Fibroblast of lung (primary cell): ENCODE results near the gene DHRS4. TPM values are rescaled to one million over a fixed set of nuclear protein-coding genes. Genes with fewer than 3 reads are reported as not detected.
A peak's percentile ranks its signal among the peaks of the same experiment; 100 is the strongest.
"Not testable (repeated sequence)": the region's sequence is repeated elsewhere in the genome, so short reads cannot be mapped to it uniquely, and the experiment has no call there.

Source experiments
- DNase-seq, 2 donors: peaks; one replicate each; pipeline versions ENCODE4 v3.0.0 to v3.0.0-alpha.2; 2010; ENCODE audit warnings: low read depth in 2 of 2
- H2AFZ ChIP-seq: 2 replicates; pipeline ENCODE4 v1.5.1; 2012; ENCODE audit warnings: low read length, control low read depth, inconsistent platforms
- H3K27ac ChIP-seq: 2 replicates; pipeline ENCODE4 v1.5.1; 2011; ENCODE audit warnings: low read length, control low read depth; ENCODE audit not compliant: insufficient read depth
- H3K27me3 ChIP-seq: 2 replicates; pipeline ENCODE4 v1.5.1; 2011; ENCODE audit warnings: mild to moderate bottlenecking, low read length; ENCODE audit not compliant: control insufficient read depth, insufficient read depth
- H3K36me3 ChIP-seq: 2 replicates; pipeline ENCODE4 v1.5.1; 2011; ENCODE audit warnings: low read length; ENCODE audit not compliant: control insufficient read depth, insufficient read depth
- H3K4me1 ChIP-seq: 2 replicates; pipeline ENCODE4 v1.5.1; 2011; ENCODE audit warnings: low read length; ENCODE audit not compliant: control insufficient read depth, insufficient read depth; ENCODE audit errors: extremely low read depth
- H3K4me2 ChIP-seq: 2 replicates; pipeline ENCODE4 v1.5.1; 2011; ENCODE audit warnings: low read length, control low read depth; ENCODE audit not compliant: insufficient read depth; ENCODE audit errors: extremely low read depth
- H3K4me3 ChIP-seq, 4 experiments: fragments of 200-600 bp in 1 of 4; sonication (generic) in 1 of 4; replicated peaks in 1 of 4; 2 replicates each; pipeline ENCODE4 v1.5.1; 2011 to 2016; ENCODE audit warnings: low read length in 4 of 4, low read depth in 3 of 4, mild to moderate bottlenecking in 3 of 4, control low read depth in 2 of 4, inconsistent platforms in 1 of 4, mixed read lengths in 1 of 4; ENCODE audit not compliant: insufficient read depth in 1 of 4; ENCODE audit errors: control extremely low read depth in 1 of 4
- H3K79me2 ChIP-seq: 2 replicates; pipeline ENCODE4 v1.5.1; 2012; ENCODE audit warnings: mild to moderate bottlenecking, low read length, inconsistent platforms; ENCODE audit not compliant: control insufficient read depth, insufficient read depth
- H3K9ac ChIP-seq: 2 replicates; pipeline ENCODE4 v1.5.1; 2011; ENCODE audit warnings: mild to moderate bottlenecking, low read length, control low read depth; ENCODE audit not compliant: insufficient read depth
- H3K9me3 ChIP-seq: 2 replicates; pipeline ENCODE4 v1.5.1; 2012; ENCODE audit warnings: low read depth, low read length; ENCODE audit not compliant: control insufficient read depth, insufficient read depth
- H4K20me1 ChIP-seq: 2 replicates; pipeline ENCODE4 v1.5.1; 2011; ENCODE audit warnings: low read length; ENCODE audit not compliant: control insufficient read depth, insufficient read depth; ENCODE audit errors: extremely low read depth
- polyA plus RNA-seq, 2 donors: library from polyadenylated mRNA; depleted of rRNA in 1 of 2; stranded (reverse) in 1 of 2; unstranded in 1 of 2; fragments of >200 nt; gene quantifications; 2 replicates each; pipeline ENCODE4 v1.2.1, GENCODE V29; 2011 to 2012; ENCODE audit warnings: missing spikeins in 1 of 2
- total RNA-seq: library from RNA; depleted of rRNA; stranded (reverse); fragments of >200 nt; gene quantifications from 2 replicates; pipeline ENCODE4 v1.2.1, GENCODE V29; 2014

Gene DHRS4
- total and polyA plus RNA-seq, 2 donors (not counting 1 experiment from before 2014, with no cell fraction given) = 30.5 to 54.7 TPM

- not testable (repeated sequence) for DNase-seq, H3K4me2 ChIP-seq, H3K79me2 ChIP-seq, H3K36me3 ChIP-seq, H2AFZ ChIP-seq, H4K20me1 ChIP-seq, H3K9ac ChIP-seq, H3K9me3 ChIP-seq, H3K4me3 ChIP-seq, H3K4me1 ChIP-seq, H3K27me3 ChIP-seq, H3K27ac ChIP-seq
These were observed 39.5 kb downstream of the DHRS4 start for GRCh38 chr14:23993042-23993441.

- H3K9me3 ChIP-seq, H3K4me1 ChIP-seq, H2AFZ ChIP-seq, H3K4me2 ChIP-seq, H3K27ac ChIP-seq, H3K9ac ChIP-seq, H3K36me3 ChIP-seq, H3K27me3 ChIP-seq, H4K20me1 ChIP-seq, DNase-seq, H3K4me3 ChIP-seq, H3K79me2 ChIP-seq: not testable (repeated sequence)
These were observed 42.4 kb downstream of the DHRS4 start for GRCh38 chr14:23996009-23996408.

GRCh38 chr14:23996825-23997224 lies 43.3 kb downstream of the DHRS4 start:
- not testable (repeated sequence) for H4K20me1 ChIP-seq, H3K9me3 ChIP-seq, H3K27ac ChIP-seq, DNase-seq, H3K36me3 ChIP-seq, H3K9ac ChIP-seq, H3K4me3 ChIP-seq, H3K27me3 ChIP-seq, H3K4me1 ChIP-seq, H3K4me2 ChIP-seq, H3K79me2 ChIP-seq, H2AFZ ChIP-seq

GRCh38 chr14:23999640-24000039 lies 46.1 kb downstream of the DHRS4 start:
- H3K27me3 ChIP-seq, H3K4me3 ChIP-seq, H3K79me2 ChIP-seq, H2AFZ ChIP-seq, H4K20me1 ChIP-seq, H3K9ac ChIP-seq, DNase-seq, H3K36me3 ChIP-seq, H3K27ac ChIP-seq, H3K9me3 ChIP-seq, H3K4me1 ChIP-seq, H3K4me2 ChIP-seq: not testable (repeated sequence)

GRCh38 chr14:24001078-24001477 lies 47.5 kb downstream of the DHRS4 start:
- not testable (repeated sequence) for H3K27me3 ChIP-seq, H3K4me2 ChIP-seq, H4K20me1 ChIP-seq, H3K27ac ChIP-seq, H3K36me3 ChIP-seq, H3K79me2 ChIP-seq, H3K4me1 ChIP-seq, H3K9me3 ChIP-seq, DNase-seq, H3K9ac ChIP-seq, H2AFZ ChIP-seq, H3K4me3 ChIP-seq

- not testable (repeated sequence) for H3K4me1 ChIP-seq, H3K79me2 ChIP-seq, H3K36me3 ChIP-seq, H3K27ac ChIP-seq, H2AFZ ChIP-seq, H3K27me3 ChIP-seq, H3K4me2 ChIP-seq, H3K4me3 ChIP-seq, H3K9ac ChIP-seq, H3K9me3 ChIP-seq, H4K20me1 ChIP-seq, DNase-seq
These were observed 48.1 kb downstream of the DHRS4 start for GRCh38 chr14:24001679-24002078.

GRCh38 chr14:24006471-24006816 lies 52.9 kb downstream of the DHRS4 start:
- not testable (repeated sequence) for DNase-seq, H3K4me1 ChIP-seq, H3K36me3 ChIP-seq, H3K9me3 ChIP-seq, H3K79me2 ChIP-seq, H4K20me1 ChIP-seq, H3K4me2 ChIP-seq, H3K27me3 ChIP-seq, H3K9ac ChIP-seq, H3K27ac ChIP-seq
- H2AFZ ChIP-seq = peak overlapping the region; percentile 64
- peak overlapping the region in 2 of 4 experiments; percentile 17 to 51 for H3K4me3 ChIP-seq
